MCF 10A (cell line): Measurements from ENCODE around the gene REXO1. TPM values are rescaled to one million over a fixed set of nuclear protein-coding genes. Genes with fewer than 3 reads are reported as not detected.
A peak's percentile ranks its signal among the peaks of the same experiment; 100 is the strongest.

ENCODE experiments used
- BruUV-seq: library from RNA; stranded (reverse); fragments of 400-500 nt; replicated peaks from 2 replicates; lab custom pipeline; 2021; lab: Mats Ljungman, UMichigan
- CTCF ChIA-PET: fragments of 300-600 bp; sonication (Branson Sonifier 250); formaldehyde crosslinking; extraction: SDS; loops from one replicate; lab custom pipeline; 2021; ENCODE audit warnings: antibody characterized with exemption, inconsistent platforms; lab: Yijun Ruan, JAX
- POLR2A ChIA-PET: fragments of 300-600, 350-650 bp; sonication (Branson Sonifier 250); formaldehyde crosslinking; extraction: SDS; loops from one replicate; lab custom pipeline; 2020; ENCODE audit warnings: antibody characterized with exemption, inconsistent platforms; lab: Yijun Ruan, JAX
- DNase-seq: peaks from one replicate; pipeline ENCODE4 v3.0.0-alpha.2; 2018; ENCODE audit not compliant: unreplicated experiment
- H3K27ac Mint-ChIP-seq: one replicate; pipeline ENCODE4 v1.8.0; 2022; ENCODE audit warnings: mild to moderate bottlenecking, low read depth, mixed read lengths; ENCODE audit not compliant: unreplicated experiment
- H3K27me3 Mint-ChIP-seq: one replicate; pipeline ENCODE4 v1.8.0; 2022; ENCODE audit warnings: mixed read lengths; ENCODE audit not compliant: insufficient read depth, unreplicated experiment
- H3K36me3 Mint-ChIP-seq: one replicate; pipeline ENCODE4 v1.8.0; 2022; ENCODE audit warnings: mild to moderate bottlenecking, moderate library complexity, mixed read lengths; ENCODE audit not compliant: insufficient read depth, unreplicated experiment
- H3K4me1 Mint-ChIP-seq: one replicate; pipeline ENCODE4 v1.8.0; 2022; ENCODE audit warnings: mixed read lengths; ENCODE audit not compliant: insufficient read depth, unreplicated experiment
- H3K4me3 Mint-ChIP-seq: one replicate; pipeline ENCODE4 v1.8.0; 2022; ENCODE audit warnings: mild to moderate bottlenecking, moderate library complexity, mixed read lengths; ENCODE audit not compliant: unreplicated experiment
- H3K9me3 Mint-ChIP-seq: one replicate; pipeline ENCODE4 v1.8.0; 2022; ENCODE audit warnings: mixed read lengths; ENCODE audit not compliant: unreplicated experiment
- intact Hi-C: fragments of 100-400 bp; cut with micrococcal nuclease; formaldehyde crosslinking; loops from 2 replicates; pipeline ENCODE4 v1.14.1; 2022
- total RNA-seq: library from RNA; stranded (reverse); gene quantifications from 2 replicates; pipeline ENCODE4 v1.2.3, GENCODE V29; 2022
- TF ChIP-seq, protein P1 (sequence below): fragments of 200-600 bp; IDR thresholded peaks from one replicate; pipeline ENCODE4 v1.8.0; 2022; ENCODE audit warnings: antibody characterized with exemption, mild to moderate bottlenecking; ENCODE audit not compliant: unreplicated experiment

The REXO1 gene
- total RNA-seq, 1 experiment from 2014 or later, result 36.4 TPM

DNA sequence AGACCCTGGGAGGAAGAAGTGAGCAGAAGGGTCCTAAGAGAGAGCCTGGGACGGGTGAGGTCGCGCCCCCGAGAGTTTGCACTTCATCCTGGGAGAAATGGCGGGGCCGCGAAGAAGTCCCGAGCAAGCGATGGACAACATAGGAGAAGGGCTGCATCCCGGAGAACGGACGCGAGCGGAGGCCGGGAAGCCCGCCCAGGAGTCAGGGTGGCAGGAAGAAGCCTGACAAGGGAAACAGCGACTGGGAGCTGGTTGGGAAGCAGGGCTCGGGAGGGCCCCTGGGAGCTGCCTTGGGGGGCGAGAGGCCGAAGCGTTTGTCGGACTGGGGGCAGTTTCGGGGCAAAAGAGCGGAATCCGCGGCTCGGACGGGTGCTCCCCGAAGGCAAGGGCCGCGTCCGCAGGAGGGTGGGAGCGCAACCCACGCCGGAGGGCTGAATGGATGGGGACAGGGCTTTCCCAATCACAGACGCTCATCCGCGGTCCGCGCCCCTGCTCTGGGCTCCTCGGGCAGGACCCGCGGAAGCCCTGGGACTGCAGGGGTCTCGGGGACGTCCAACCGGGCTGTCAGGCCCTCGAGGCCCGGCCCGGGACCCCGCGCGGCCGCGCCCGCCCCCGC lies 36.5 kb upstream of the REXO1 start:
- Mint-ChIP-seq H3K4me3 (peak overlapping the region; percentile 85), H3K4me1 (peaks cover 22% of the 10 kb centered on the region), H3K9me3 (no peaks in the 10 kb centered on the region), H3K27me3 (no peaks in the 10 kb centered on the region), H3K27ac (peak overlapping the region; percentile 87), H3K36me3 (no peaks in the 10 kb centered on the region)
- ChIA-PET POLR2A (interaction anchor here (0.5 to 3.0 kb wide), 17 partner anchors 9 to 900 kb away, joined by 3 to 35 read pairs (median 3); no protein-coding TSS in a partner anchor), CTCF (interaction anchor here (0.7 to 1.2 kb wide), 2 partner anchors 20 to 213 kb away, joined by 4 read pairs; no protein-coding TSS in a partner anchor)
- no peak for DNase-seq
- TF ChIP-seq, protein P1, sequence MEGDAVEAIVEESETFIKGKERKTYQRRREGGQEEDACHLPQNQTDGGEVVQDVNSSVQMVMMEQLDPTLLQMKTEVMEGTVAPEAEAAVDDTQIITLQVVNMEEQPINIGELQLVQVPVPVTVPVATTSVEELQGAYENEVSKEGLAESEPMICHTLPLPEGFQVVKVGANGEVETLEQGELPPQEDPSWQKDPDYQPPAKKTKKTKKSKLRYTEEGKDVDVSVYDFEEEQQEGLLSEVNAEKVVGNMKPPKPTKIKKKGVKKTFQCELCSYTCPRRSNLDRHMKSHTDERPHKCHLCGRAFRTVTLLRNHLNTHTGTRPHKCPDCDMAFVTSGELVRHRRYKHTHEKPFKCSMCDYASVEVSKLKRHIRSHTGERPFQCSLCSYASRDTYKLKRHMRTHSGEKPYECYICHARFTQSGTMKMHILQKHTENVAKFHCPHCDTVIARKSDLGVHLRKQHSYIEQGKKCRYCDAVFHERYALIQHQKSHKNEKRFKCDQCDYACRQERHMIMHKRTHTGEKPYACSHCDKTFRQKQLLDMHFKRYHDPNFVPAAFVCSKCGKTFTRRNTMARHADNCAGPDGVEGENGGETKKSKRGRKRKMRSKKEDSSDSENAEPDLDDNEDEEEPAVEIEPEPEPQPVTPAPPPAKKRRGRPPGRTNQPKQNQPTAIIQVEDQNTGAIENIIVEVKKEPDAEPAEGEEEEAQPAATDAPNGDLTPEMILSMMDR, result no peak
- intact Hi-C loops, result loop anchor here (1.0 kb wide), 1 partner anchor 21 kb away; no protein-coding TSS in a partner anchor
- no TSS peak for BruUV-seq

DNA sequence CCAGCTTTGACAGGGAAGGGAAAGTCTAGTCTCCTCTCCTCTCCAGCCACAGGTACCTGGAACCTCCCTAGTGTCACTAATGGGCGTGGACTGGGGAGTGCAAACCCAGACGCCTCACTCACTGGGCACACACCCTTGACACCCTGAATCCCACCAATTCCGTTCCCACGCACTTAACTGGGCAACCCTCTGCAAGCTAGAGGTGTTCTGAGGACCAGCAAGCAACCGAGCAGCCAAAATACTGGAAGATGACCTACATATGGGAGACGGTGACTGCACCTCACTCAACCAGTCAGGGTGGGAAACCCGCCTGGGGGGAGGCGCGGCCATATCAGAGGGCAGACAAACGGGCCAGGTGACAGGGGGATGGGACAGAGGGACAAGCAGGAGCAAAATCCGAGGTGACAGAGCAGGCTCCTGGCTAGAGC lies 36.0 kb upstream of the REXO1 start:
- Mint-ChIP-seq H3K36me3 (no peaks in the 10 kb centered on the region), H3K27ac (peak overlapping the region; percentile 87), H3K4me3 (peak overlapping the region; percentile 85), H3K9me3 (no peaks in the 10 kb centered on the region), H3K4me1 (peaks cover 22% of the 10 kb centered on the region), H3K27me3 (no peaks in the 10 kb centered on the region)
- no peak for DNase-seq
- TF ChIP-seq, protein P1, result no peak
- CTCF ChIA-PET, result interaction anchor here (0.6 to 1.2 kb wide), 4 partner anchors 13 to 213 kb away, joined by 3 to 4 read pairs (median 4); no protein-coding TSS in a partner anchor
- TSS peak; percentile 49 for BruUV-seq
- intact Hi-C loops, result no loop called here
- POLR2A ChIA-PET, result interaction anchor here (0.5 to 3.0 kb wide), 15 partner anchors 9 to 867 kb away, joined by 3 to 35 read pairs (median 3); no protein-coding TSS in a partner anchor

DNA sequence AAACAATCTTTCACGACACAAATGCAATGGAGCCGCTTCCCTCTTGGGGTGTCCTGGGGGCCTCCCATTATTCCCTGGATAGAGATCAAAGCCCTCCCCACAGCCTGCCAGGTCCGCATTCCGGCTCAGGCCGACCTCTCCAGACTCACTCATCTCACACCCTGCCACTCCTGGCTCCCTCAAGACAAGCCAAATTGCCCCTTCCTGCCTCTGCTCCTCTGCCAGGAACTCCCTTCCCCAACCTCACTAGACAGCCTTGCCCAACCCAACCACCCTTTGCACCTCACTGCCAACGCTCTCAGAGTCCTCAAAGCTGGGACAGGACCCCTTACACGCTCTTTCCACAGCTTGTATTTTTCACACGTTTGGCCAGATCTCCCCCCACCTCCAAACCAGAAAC lies 35.5 kb upstream of the REXO1 start:
- CTCF ChIA-PET, result interaction anchor here (0.6 to 0.7 kb wide), 2 partner anchors 14 to 46 kb away, joined by 3 read pairs; no protein-coding TSS in a partner anchor
- no peaks in the 10 kb centered on the region for H3K27me3 Mint-ChIP-seq
- BruUV-seq, result no TSS peak
- POLR2A ChIA-PET, result interaction anchor here (0.9 to 3.0 kb wide), 6 partner anchors 8 to 356 kb away, joined by 3 to 35 read pairs (median 4); no protein-coding TSS in a partner anchor
- H3K4me1 Mint-ChIP-seq, result peaks cover 22% of the 10 kb centered on the region
- H3K27ac Mint-ChIP-seq, result peak overlapping the region; percentile 87
- intact Hi-C loops, result no loop called here
- H3K36me3 Mint-ChIP-seq, result no peaks in the 10 kb centered on the region
- no peaks in the 10 kb centered on the region for H3K9me3 Mint-ChIP-seq
- TF ChIP-seq, protein P1, result no peak
- DNase-seq, result no peak
- peak overlapping the region; percentile 85 for H3K4me3 Mint-ChIP-seq
